ENCODE results near the gene NEURL2.

DNA sequence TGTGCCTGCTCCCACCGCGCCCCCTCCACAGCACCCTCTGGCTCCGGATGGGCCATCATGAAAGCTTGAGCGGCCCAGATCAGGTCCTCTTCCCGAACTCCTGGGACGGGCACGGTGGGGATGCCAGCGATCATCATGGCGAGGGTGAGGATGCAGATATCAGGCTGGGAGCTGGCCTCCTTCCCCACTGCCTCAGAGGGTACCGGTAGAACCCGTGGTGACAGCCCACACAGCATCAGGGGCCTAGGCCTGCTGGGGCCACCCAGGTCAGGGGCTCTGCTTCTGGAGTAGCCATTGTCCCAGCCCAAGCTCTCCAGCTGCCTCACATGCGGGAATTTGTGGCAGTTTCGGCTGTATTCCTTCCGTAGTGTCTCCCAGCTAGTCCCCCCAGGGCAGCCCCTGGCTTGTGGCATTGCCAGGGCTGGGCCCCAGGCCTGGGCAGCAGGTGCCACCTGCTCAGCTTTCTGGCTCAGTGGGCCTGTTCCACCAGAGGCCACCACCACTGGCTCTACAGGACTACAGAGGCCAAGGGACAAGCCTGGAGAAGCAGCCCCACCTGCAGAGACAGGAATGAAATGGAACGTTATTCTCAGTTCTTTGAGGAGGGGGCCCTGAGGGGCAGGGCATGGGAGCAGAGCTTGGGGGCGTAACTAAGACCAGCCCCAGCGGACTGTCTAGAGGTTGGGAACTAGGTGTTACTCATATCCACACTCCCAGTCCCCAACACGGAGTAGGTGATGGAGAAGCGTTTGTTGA, 4.2 kb downstream of the NEURL2 start:
- TF ChIP-seq, protein P1, sequence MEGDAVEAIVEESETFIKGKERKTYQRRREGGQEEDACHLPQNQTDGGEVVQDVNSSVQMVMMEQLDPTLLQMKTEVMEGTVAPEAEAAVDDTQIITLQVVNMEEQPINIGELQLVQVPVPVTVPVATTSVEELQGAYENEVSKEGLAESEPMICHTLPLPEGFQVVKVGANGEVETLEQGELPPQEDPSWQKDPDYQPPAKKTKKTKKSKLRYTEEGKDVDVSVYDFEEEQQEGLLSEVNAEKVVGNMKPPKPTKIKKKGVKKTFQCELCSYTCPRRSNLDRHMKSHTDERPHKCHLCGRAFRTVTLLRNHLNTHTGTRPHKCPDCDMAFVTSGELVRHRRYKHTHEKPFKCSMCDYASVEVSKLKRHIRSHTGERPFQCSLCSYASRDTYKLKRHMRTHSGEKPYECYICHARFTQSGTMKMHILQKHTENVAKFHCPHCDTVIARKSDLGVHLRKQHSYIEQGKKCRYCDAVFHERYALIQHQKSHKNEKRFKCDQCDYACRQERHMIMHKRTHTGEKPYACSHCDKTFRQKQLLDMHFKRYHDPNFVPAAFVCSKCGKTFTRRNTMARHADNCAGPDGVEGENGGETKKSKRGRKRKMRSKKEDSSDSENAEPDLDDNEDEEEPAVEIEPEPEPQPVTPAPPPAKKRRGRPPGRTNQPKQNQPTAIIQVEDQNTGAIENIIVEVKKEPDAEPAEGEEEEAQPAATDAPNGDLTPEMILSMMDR (conservative IDR thresholded peaks at IDR 0.05; ENCODE audit: low read length): no peak
- no peak for TF ChIP-seq EZH2phosphoT487 (IDR thresholded peaks at IDR 0.05; ENCODE audit: borderline replicate concordance)
